Endodermal cell (in vitro differentiated cells): Measurements from ENCODE around the gene RIT2. TPM values are rescaled to one million over a fixed set of nuclear protein-coding genes. Genes with fewer than 3 reads are reported as not detected.

Experiments
- DNase-seq: peaks from one replicate; pipeline ENCODE4 v3.0.0-alpha.2; 2017
- H3K27ac ChIP-seq: 2 replicates; pipeline ENCODE4 v1.5.1; 2013; ENCODE audit warnings: mild to moderate bottlenecking, low read depth, low read length, moderate library complexity
- H3K27me3 ChIP-seq: 2 replicates; pipeline ENCODE4 v1.6.1; 2013; ENCODE audit warnings: mild to moderate bottlenecking, low read length, moderate library complexity; ENCODE audit not compliant: insufficient read depth, control insufficient read depth, poor library complexity, severe bottlenecking
- H3K36me3 ChIP-seq: 2 replicates; pipeline ENCODE4 v1.7.0; 2013; ENCODE audit warnings: mild to moderate bottlenecking, low read length, moderate library complexity; ENCODE audit not compliant: control insufficient read depth, insufficient read depth
- H3K4me1 ChIP-seq: one replicate; pipeline ENCODE4 v1.7.0; 2013; ENCODE audit warnings: low read length; ENCODE audit not compliant: control insufficient read depth, insufficient read depth
- H3K4me3 ChIP-seq: 2 replicates; pipeline ENCODE4 v1.5.1; 2013; ENCODE audit warnings: mild to moderate bottlenecking, low read length, moderate library complexity
- H3K9ac ChIP-seq: 2 replicates; pipeline ENCODE4 v1.6.1; 2013; ENCODE audit warnings: mild to moderate bottlenecking, low read length, moderate library complexity; ENCODE audit not compliant: poor library complexity, severe bottlenecking; ENCODE audit errors: extremely low read depth
- H3K9me3 ChIP-seq: 2 replicates; pipeline ENCODE4 v1.6.1; 2013; ENCODE audit warnings: mild to moderate bottlenecking, low read length, moderate library complexity; ENCODE audit not compliant: control insufficient read depth
- H3K27ac Mint-ChIP-seq: 2 replicates; pipeline ENCODE4 v1.8.0; 2020; ENCODE audit warnings: mixed read lengths
- H3K27me3 Mint-ChIP-seq: 2 replicates; pipeline ENCODE4 v1.8.0; 2021; ENCODE audit warnings: mild to moderate bottlenecking, mixed read lengths; ENCODE audit not compliant: insufficient read depth
- H3K36me3 Mint-ChIP-seq: 2 replicates; pipeline ENCODE4 v1.8.0; 2020; ENCODE audit warnings: low read depth, mixed read lengths
- H3K4me1 Mint-ChIP-seq: 2 replicates; pipeline ENCODE4 v1.8.0; 2020; ENCODE audit warnings: mixed read lengths
- H3K4me3 Mint-ChIP-seq: 2 replicates; pipeline ENCODE4 v1.8.0; 2020; ENCODE audit warnings: mild to moderate bottlenecking, moderate library complexity, mixed read lengths
- H3K9me3 Mint-ChIP-seq: 2 replicates; pipeline ENCODE4 v1.8.0; 2020; ENCODE audit warnings: mild to moderate bottlenecking, mixed read lengths
- CTCF ChIP-seq: fragments of 200-600 bp; sonication (generic); conservative IDR thresholded peaks from 2 replicates; pipeline ENCODE4 v1.5.0; 2021; ENCODE audit warnings: antibody characterized with exemption, mild to moderate bottlenecking
- WGBS, 2 experiments: methylation state at CpG; one replicate each; pipeline versions ENCODE4 v1.1.5 to v1.1.7; 2013; ENCODE audit warnings: missing lambda C conversion rate in 2 of 2, mixed read lengths in 1 of 2; ENCODE audit not compliant: insufficient coverage in 1 of 2, insufficient read length in 1 of 2; 5-methylcytosine and 5-hydroxymethylcytosine counted together
- total RNA-seq, 2 donors: library from RNA; stranded (reverse); fragmentation: NEBNext Ultra II Directional in 1 of 2; extraction: Animal tissue kit (Norgen Biotek cat#: 25700) in 1 of 2; gene quantifications; 2 replicates in 1 of 2; 3 replicates in 1 of 2; pipeline ENCODE4 v1.2.1, GENCODE V29; 2021

Gene RIT2
- total RNA-seq, 2 donors from 2014 or later: 0.81 TPM; not detected in 1

- Mint-ChIP-seq H3K9me3 (no peaks in the 10 kb centered on the region), H3K27ac (no peak overlapping the region), H3K4me3 (no peak overlapping the region), H3K4me1 (peaks cover 9% of the 10 kb centered on the region), H3K27me3 (no peaks in the 10 kb centered on the region), H3K36me3 (no peaks in the 10 kb centered on the region)
- Histone ChIP-seq H3K9me3 (no peaks in the 10 kb centered on the region), H3K9ac (no peak overlapping the region), H3K36me3 (no peaks in the 10 kb centered on the region), H3K4me3 (no peak overlapping the region), H3K4me1 (no peaks in the 10 kb centered on the region), H3K27ac (no peak overlapping the region), H3K27me3 (no peaks in the 10 kb centered on the region)
- no peak for DNase-seq
- WGBS, 2 experiments: 83 to 87% methylated on average over 3 of the region's 4 CpGs
- no peak for TF ChIP-seq CTCF
Measured at GRCh38 chr18:43068781-43069180, 46.7 kb downstream of the RIT2 start.

- Mint-ChIP-seq H3K27ac (peak overlapping the region; percentile 42), H3K4me3 (no peak overlapping the region)
Measured at GRCh38 chr18:43067570-43067969, 47.9 kb downstream of the RIT2 start.

GRCh38 chr18:43061816-43062215 is 53.7 kb downstream of the RIT2 start:
- Mint-ChIP-seq H3K4me1 (peaks cover under 1% of the 10 kb centered on the region), H3K36me3 (no peaks in the 10 kb centered on the region), H3K27me3 (no peaks in the 10 kb centered on the region), H3K27ac (no peak overlapping the region), H3K9me3 (no peaks in the 10 kb centered on the region), H3K4me3 (no peak overlapping the region)
- no peaks in the 10 kb centered on the region for H3K4me1 ChIP-seq
- H3K27ac ChIP-seq: no peak overlapping the region
- no peaks in the 10 kb centered on the region for H3K36me3 ChIP-seq
- TF ChIP-seq CTCF: no peak
- H3K4me3 ChIP-seq: no peak overlapping the region
- DNase-seq: no peak
- no peak overlapping the region for H3K9ac ChIP-seq
- H3K27me3 ChIP-seq: no peaks in the 10 kb centered on the region
- WGBS, 2 experiments: 98 to 100% methylated on average over 2 to 6 of the region's 6 CpGs
- peaks cover 6% of the 10 kb centered on the region for H3K9me3 ChIP-seq

More at GRCh38 chr18:43067570-43067969, 47.9 kb downstream of the RIT2 start:
- DNase-seq: no peak
- Histone ChIP-seq H3K27ac (no peak overlapping the region), H3K9ac (no peak overlapping the region), H3K4me1 (no peaks in the 10 kb centered on the region), H3K9me3 (no peaks in the 10 kb centered on the region), H3K27me3 (no peaks in the 10 kb centered on the region), H3K36me3 (no peaks in the 10 kb centered on the region), H3K4me3 (no peak overlapping the region)
- Mint-ChIP-seq H3K4me1 (peaks cover 9% of the 10 kb centered on the region), H3K9me3 (no peaks in the 10 kb centered on the region), H3K36me3 (no peaks in the 10 kb centered on the region), H3K27me3 (no peaks in the 10 kb centered on the region)
- no peak for TF ChIP-seq CTCF
- WGBS, 2 experiments: 73% methylated on average over 1 of the region's 1 CpG; no CpG with 5 or more reads in 1 of the 2 experiments
